HepG2 (cell line): ENCODE measurements around the gene MMP23B. TPM values are rescaled to one million over a fixed set of nuclear protein-coding genes. Genes with fewer than 3 reads are reported as not detected.

Source experiments
- ATAC-seq: fragments of 200-7000 bp; cut with Tn5 transposase; 3 replicates; pipeline ENCODE4 v1.9.1; 2020; ENCODE audit warnings: mild to moderate bottlenecking, moderate library complexity
- BruUV-seq: library from RNA; stranded (reverse); fragments of 400-500 nt; replicated peaks from 2 replicates; lab custom pipeline; 2021; lab: Mats Ljungman, UMichigan
- CTCF ChIA-PET: fragments of 300-600 bp; formaldehyde crosslinking; extraction: SDS; loops from one replicate; lab custom pipeline; 2021; ENCODE audit warnings: low total read pairs, inconsistent platforms, low intra/inter-chr PET ratio; lab: Yijun Ruan, JAX
- POLR2A ChIA-PET: fragments of 350-600 bp; sonication (Branson Sonifier 250); formaldehyde crosslinking; loops from one replicate; lab custom pipeline; 2020; ENCODE audit warnings: antibody characterized with exemption, inconsistent platforms; lab: Yijun Ruan, JAX
- DNase-seq: peaks from one replicate; pipeline ENCODE4 v3.0.0-alpha.2; 2015; ENCODE audit warnings: low spot score
- FAIRE-seq: peaks from 3 replicates; lab custom pipeline; 2011; peaks lifted over from hg19 to GRCh38; lab: Jason Lieb, UNC
- H2AFZ ChIP-seq: one replicate; pipeline ENCODE4 v1.6.1; 2011; ENCODE audit warnings: low read length, inconsistent platforms
- H3K27ac ChIP-seq: fragments of 300-600 bp; 3 replicates; pipeline ENCODE4 v1.8.0; 2011; ENCODE audit warnings: mixed run types, mild to moderate bottlenecking, mixed read lengths, low read length, inconsistent platforms; ENCODE audit not compliant: insufficient read depth; ENCODE audit errors: extremely low read length
- H3K27me3 ChIP-seq, 2 experiments: fragments of 200-600 bp in 1 of 2; 2 replicates in 1 of 2; 3 replicates in 1 of 2; pipeline versions ENCODE4 v1.6.0 to v1.8.0; 2011; ENCODE audit warnings: low read length in 2 of 2, mild to moderate bottlenecking in 2 of 2, moderate library complexity in 2 of 2, inconsistent platforms in 1 of 2; ENCODE audit not compliant: insufficient read depth in 2 of 2, control insufficient read depth in 1 of 2
- H3K36me3 ChIP-seq, 2 experiments: fragments of 200-600 bp in 1 of 2; replicated peaks in 1 of 2; 2 replicates in 1 of 2; 3 replicates in 1 of 2; pipeline versions ENCODE4 v1.5.1 to v1.8.0; 2011; ENCODE audit warnings: low read length in 2 of 2, inconsistent platforms in 1 of 2; ENCODE audit not compliant: insufficient read depth in 2 of 2, control insufficient read depth in 1 of 2
- H3K4me1 ChIP-seq: 2 replicates; pipeline ENCODE4 v1.5.1; 2012; ENCODE audit warnings: low read length, inconsistent platforms; ENCODE audit not compliant: insufficient read depth
- H3K4me2 ChIP-seq: 2 replicates; pipeline ENCODE4 v1.6.0; 2011; ENCODE audit warnings: low read depth, low read length, inconsistent platforms
- H3K4me3 ChIP-seq, 3 experiments: fragments of 200-600 bp in 1 of 3; sonication (generic), shearing (Covaris generic) in 1 of 3; replicated peaks in 1 of 3; 2 replicates each; pipeline ENCODE4 v1.5.1; 2011 to 2016; ENCODE audit warnings: low read length in 3 of 3, inconsistent platforms in 2 of 3, low read depth in 2 of 3, mild to moderate bottlenecking in 2 of 3, control low read depth in 1 of 3, mixed read lengths in 1 of 3; ENCODE audit not compliant: insufficient read depth in 1 of 3
- H3K79me2 ChIP-seq: one replicate; pipeline ENCODE4 v1.6.1; 2011; ENCODE audit warnings: low read length, inconsistent platforms; ENCODE audit not compliant: insufficient read depth
- H3K9ac ChIP-seq: 2 replicates; pipeline ENCODE4 v1.6.0; 2011; ENCODE audit warnings: mild to moderate bottlenecking, low read depth, low read length, inconsistent platforms; ENCODE audit not compliant: insufficient read depth
- H3K9me3 ChIP-seq: 2 replicates; pipeline ENCODE4 v1.5.1; 2012; ENCODE audit warnings: mild to moderate bottlenecking, low read length
- H4K20me1 ChIP-seq: 2 replicates; pipeline ENCODE4 v1.6.0; 2011; ENCODE audit warnings: inconsistent platforms, mild to moderate bottlenecking, low read length, moderate library complexity; ENCODE audit not compliant: insufficient read depth
- HNF1B ChIP-seq: sonication (generic); formaldehyde crosslinking; IDR thresholded peaks from 2 replicates; pipeline ENCODE4 v1.5.1; 2020; ENCODE audit warnings: mild to moderate bottlenecking, moderate library complexity, missing genetic modification reagents
- KDM4B ChIP-seq: sonication (generic); formaldehyde crosslinking; IDR thresholded peaks from 2 replicates; pipeline ENCODE4 v1.4.0; 2020; ENCODE audit warnings: missing genetic modification reagents
- PRMT3 ChIP-seq: sonication (generic); formaldehyde crosslinking; IDR thresholded peaks from 2 replicates; pipeline ENCODE4 v1.8.1; 2022; ENCODE audit warnings: low read depth, mild to moderate bottlenecking, moderate library complexity, missing genetic modification reagents, borderline replicate concordance
- RBFOX2 ChIP-seq: fragments of 200-400 bp; formaldehyde crosslinking; IDR thresholded peaks from 2 replicates; pipeline ENCODE4 v1.6.1; 2017; ENCODE audit warnings: low read depth, mild to moderate bottlenecking, low read length
- RELA ChIP-seq: sonication (generic); formaldehyde crosslinking; IDR thresholded peaks from 2 replicates; pipeline ENCODE4 v1.4.0; 2020; ENCODE audit warnings: missing genetic modification reagents
- RNF2 ChIP-seq: fragments of 450-650 bp; conservative IDR thresholded peaks from 2 replicates; pipeline ENCODE4 v1.6.1; 2016; ENCODE audit warnings: low read depth
- TOPORS ChIP-seq: sonication (generic); formaldehyde crosslinking; IDR thresholded peaks from 2 replicates; pipeline ENCODE4 v1.8.0; 2023; ENCODE audit warnings: mild to moderate bottlenecking, missing genetic modification reagents
- ZFP91 ChIP-seq: sonication (generic); formaldehyde crosslinking; IDR thresholded peaks from 2 replicates; pipeline ENCODE4 v1.9.0; 2022; ENCODE audit warnings: missing genetic modification reagents, mild to moderate bottlenecking, borderline replicate concordance
- ZNF142 ChIP-seq: sonication (generic); formaldehyde crosslinking; IDR thresholded peaks from 2 replicates; pipeline ENCODE4 v1.4.0; 2020; ENCODE audit warnings: missing genetic modification reagents
- ZNF432 ChIP-seq: sonication (generic); formaldehyde crosslinking; IDR thresholded peaks from 2 replicates; pipeline ENCODE4 v1.5.0; 2020; ENCODE audit warnings: missing genetic modification reagents, mild to moderate bottlenecking, borderline replicate concordance
- ZNF644 ChIP-seq: IDR thresholded peaks from 2 replicates; pipeline ENCODE4 v1.6.1; 2016; ENCODE audit warnings: low read depth
- WGBS: methylation state at CpG from one replicate; pipeline ENCODE4 v1.1.6; 2017; ENCODE audit warnings: low lambda C conversion rate; 5-methylcytosine and 5-hydroxymethylcytosine counted together
- in situ Hi-C: cut with HindIII; loops from 2 replicates; pipeline ENCODE4 v1.10.0; 2017; ENCODE audit warnings: low pct_unique_long_range_greater_than_20kb; ENCODE audit not compliant: extremely low pct_ligation_motif_present
- intact Hi-C: fragments of 100-400 bp; cut with micrococcal nuclease; formaldehyde crosslinking; loops from one replicate; pipeline ENCODE4 v1.10.0; 2022; ENCODE audit not compliant: unreplicated experiment
- polyA plus RNA-seq, 8 experiments: library from polyadenylated mRNA; depleted of rRNA in 3 of 8; stranded (reverse) in 7 of 8; unstranded in 1 of 8; fragments of >200 nt; fragmentation: Illumina TruSeq in 4 of 8; extraction: Trizol in 4 of 8; gene quantifications; 2 replicates each; pipeline versions ENCODE4 v1.2.1 to v1.2.3, GENCODE V29; 2011 to 2016; ENCODE audit warnings: low read depth in 4 of 8, missing spikeins in 1 of 8, mixed read lengths in 1 of 8; ENCODE audit not compliant: insufficient read depth in 1 of 8
- total RNA-seq, 5 experiments: library from RNA; depleted of rRNA; stranded (reverse); fragments of >200 nt; fragmentation: Illumina TruSeq; extraction: Trizol; gene quantifications; 2 replicates each; pipeline ENCODE4 v1.2.3, GENCODE V29; 2016; ENCODE audit warnings: low read depth in 1 of 5
- TF ChIP-seq, protein P1 (sequence below): sonication (generic); formaldehyde crosslinking; IDR thresholded peaks from 2 replicates; pipeline ENCODE4 v1.4.0; 2020; ENCODE audit warnings: mild to moderate bottlenecking, missing genetic modification reagents

The MMP23B gene
- total and polyA plus RNA-seq, 2 of the 13 experiments (the other 11 are each of a cell fraction or from before 2014, with no cell fraction given) = 0.61 to 0.75 TPM

- TF ChIP-seq ZNF142 (no peak), TOPORS (0 out of 2 replicates have a peak, but pooled peaks have one; percentile 8)
These were observed 15.8 kb upstream of the MMP23B start (continued) for GRCh38 chr1:1616045-1616790.

DNA sequence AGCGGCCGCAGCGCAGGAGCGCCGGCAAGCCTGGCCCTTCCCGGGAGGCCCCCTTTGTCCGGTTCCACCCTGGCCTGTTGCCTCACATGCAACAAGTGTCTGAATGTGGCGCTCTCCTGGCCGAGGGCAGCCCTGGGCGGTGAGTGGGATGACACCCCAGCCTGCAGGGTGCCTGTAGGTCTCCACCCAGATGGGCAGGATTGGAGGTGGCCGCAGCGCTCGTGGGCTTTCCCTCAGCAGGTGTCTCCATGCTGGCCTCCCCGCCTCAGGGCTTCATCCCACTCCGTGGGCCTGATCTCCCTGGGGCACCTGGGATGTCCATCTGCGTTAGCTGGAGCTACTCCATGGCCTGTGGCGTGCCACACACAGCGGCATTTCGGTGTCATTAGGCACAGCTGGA is 15.1 kb upstream of the MMP23B start:
- peak overlapping the region; percentile 91 for H3K4me2 ChIP-seq
- H3K4me1 ChIP-seq = peaks cover 30% of the 10 kb centered on the region
- POLR2A ChIA-PET = no interaction called here
- peak overlapping the region; percentile 35 for H3K27ac ChIP-seq
- 95% methylated on average over 4 of the region's 19 CpGs for WGBS
- peak overlapping the region; percentile 90 to 100 (median 98) for H3K4me3 ChIP-seq
- BruUV-seq = no TSS peak
- peaks cover 8% of the 10 kb centered on the region; the same call in 1 of the 2 replicates for H4K20me1 ChIP-seq
- ATAC-seq (no peak), FAIRE-seq (no peak), DNase-seq (no peak)
- in situ Hi-C loops = loop anchor here (5.0 kb wide), 1 partner anchor 40 kb away; no protein-coding TSS in a partner anchor
- no peaks in the 10 kb centered on the region for H3K9me3 ChIP-seq
- H3K79me2 ChIP-seq = peaks cover 18% of the 10 kb centered on the region
- peak overlapping the region; percentile 100 for H3K9ac ChIP-seq
- no peaks in the 10 kb centered on the region; a peak in 1 of 5 replicates for H3K27me3 ChIP-seq
- H3K36me3 ChIP-seq = peaks cover 1 to 14% of the 10 kb centered on the region in 2 experiments; a peak in 2 of 5 replicates
- no peak overlapping the region for H2AFZ ChIP-seq
- intact Hi-C loops = no loop called here
- CTCF ChIA-PET = no interaction called here
- TF ChIP-seq, protein P1, sequence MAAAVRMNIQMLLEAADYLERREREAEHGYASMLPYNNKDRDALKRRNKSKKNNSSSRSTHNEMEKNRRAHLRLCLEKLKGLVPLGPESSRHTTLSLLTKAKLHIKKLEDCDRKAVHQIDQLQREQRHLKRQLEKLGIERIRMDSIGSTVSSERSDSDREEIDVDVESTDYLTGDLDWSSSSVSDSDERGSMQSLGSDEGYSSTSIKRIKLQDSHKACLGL (CRISPR knock-in tag) = 0 out of 2 replicates have a peak, but pooled peaks have one; percentile 46
- TF ChIP-seq ZNF644 (CRISPR knock-in tag) (no peak), RNF2 (no peak), HNF1B (CRISPR knock-in tag) (no peak), RELA (CRISPR knock-in tag) (no peak), ZFP91 (peak; percentile 37; the same call in 1 of the 2 replicates), PRMT3 (CRISPR knock-in tag) (no peak), KDM4B (CRISPR knock-in tag) (no peak), RBFOX2 (no peak), ZNF432 (CRISPR knock-in tag) (no peak)
